Suppressor macrophage treated with lipopolysaccharide for 4 hours (primary cell): Measurements from ENCODE around the gene KATNAL1.
A peak's percentile ranks its signal among the peaks of the same experiment; 100 is the strongest.

Source experiments
- DNase-seq: peaks from one replicate; pipeline ENCODE4 v3.0.0-alpha.2; 2020

KATNAL1 gene

GRCh38 chr13:30307194-30307970 lies at the start of gene KATNAL1:
Gene KATNAL1 (minus strand): TSS chr13:30307551. CDS start chr13:30283777, 23,774 bp downstream.
- peak; percentile 45 for DNase-seq

- no peak for DNase-seq
Measured at GRCh38 chr13:30355839-30356238, 48.5 kb upstream of the KATNAL1 start.

GRCh38 chr13:30355384-30355699 lies 48.0 kb upstream of the KATNAL1 start:
- peak; percentile 50 for DNase-seq

GRCh38 chr13:30354493-30355383 lies 47.4 kb upstream of the KATNAL1 start:
- DNase-seq, result no peak

GRCh38 chr13:30353471-30354215 lies 46.3 kb upstream of the KATNAL1 start:
- DNase-seq, result no peak

- DNase-seq, result no peak
Measured at GRCh38 chr13:30353060-30353459, 45.7 kb upstream of the KATNAL1 start.

GRCh38 chr13:30352121-30352520 lies 44.8 kb upstream of the KATNAL1 start:
- DNase-seq, result no peak

- DNase-seq, result no peak
Measured at GRCh38 chr13:30346789-30347167, 39.4 kb upstream of the KATNAL1 start.

- no peak for DNase-seq
Measured at GRCh38 chr13:30346153-30346788, 38.9 kb upstream of the KATNAL1 start.

GRCh38 chr13:30345426-30346100 lies 38.2 kb upstream of the KATNAL1 start:
- DNase-seq, result no peak

- no peak for DNase-seq
Measured at GRCh38 chr13:30341815-30342570, 34.6 kb upstream of the KATNAL1 start.

- peak; percentile 55 for DNase-seq
Measured at GRCh38 chr13:30340331-30341250, 33.2 kb upstream of the KATNAL1 start.

- DNase-seq, result no peak
Measured at GRCh38 chr13:30339738-30340330, 32.5 kb upstream of the KATNAL1 start.

- no peak for DNase-seq
Measured at GRCh38 chr13:30338952-30339351, 31.6 kb upstream of the KATNAL1 start.

- no peak for DNase-seq
Measured at GRCh38 chr13:30338331-30338851, 31.0 kb upstream of the KATNAL1 start.

- no peak for DNase-seq
Measured at GRCh38 chr13:30337061-30337610, 29.8 kb upstream of the KATNAL1 start.

GRCh38 chr13:30334663-30335386 lies 27.5 kb upstream of the KATNAL1 start:
- DNase-seq, result peak; percentile 68

- no peak for DNase-seq
Measured at GRCh38 chr13:30333616-30334015, 26.3 kb upstream of the KATNAL1 start.
